ENCODE results near the gene SEMA3E. TPM values are rescaled to one million over a fixed set of nuclear protein-coding genes. Genes with fewer than 3 reads are reported as not detected.

SEMA3E gene
- total RNA-seq, 2 donors from 2014 or later: 339 to 438 TPM

- no peak for TF ChIP-seq CTCF (conservative IDR thresholded peaks at IDR 0.05)
- peaks cover 4% of the 10 kb centered on the region for H3K4me1 Mint-ChIP-seq
- peaks cover 67% of the 10 kb centered on the region for H3K9me3 Mint-ChIP-seq
- H3K9ac ChIP-seq (ENCODE audit: extremely low read depth, low read length, poor library complexity, severe bottlenecking): no peak overlapping the region
- WGBS, 2 experiments (ENCODE audit: insufficient coverage in 1 of 2, insufficient read length in 1 of 2): 61 to 81% methylated on average over 2 to 12 of the region's 12 CpGs
- H3K27ac Mint-ChIP-seq: peak overlapping the region; percentile 69
- H3K36me3 ChIP-seq (ENCODE audit: control insufficient read depth, insufficient read depth, low read length): peaks cover 68% of the 10 kb centered on the region
- H3K27me3 ChIP-seq (ENCODE audit: control insufficient read depth, insufficient read depth, low read length, poor library complexity, severe bottlenecking): no peaks in the 10 kb centered on the region
- no peak overlapping the region for H3K27ac ChIP-seq (ENCODE audit: low read depth, low read length)
- H3K36me3 Mint-ChIP-seq (ENCODE audit: low read depth): peaks cover 89% of the 10 kb centered on the region
- peaks cover 89% of the 10 kb centered on the region for H3K9me3 ChIP-seq (ENCODE audit: control insufficient read depth, low read length)
- H3K4me1 ChIP-seq (ENCODE audit: control insufficient read depth, insufficient read depth, low read length): no peaks in the 10 kb centered on the region
- H3K27me3 Mint-ChIP-seq (ENCODE audit: insufficient read depth): no peaks in the 10 kb centered on the region
- DNase-seq: peak; percentile 74
- H3K4me3 Mint-ChIP-seq: no peak overlapping the region
- H3K4me3 ChIP-seq (ENCODE audit: low read length): peak overlapping the region; percentile 0
Measured at GRCh38 chr7:83629117-83629880, 19.6 kb downstream of the SEMA3E start.

GRCh38 chr7:83617858-83618257 lies 31.1 kb downstream of the SEMA3E start:
- Mint-ChIP-seq H3K4me3 (no peak overlapping the region), H3K36me3 (ENCODE audit: low read depth) (peaks cover 17% of the 10 kb centered on the region), H3K27ac (no peak overlapping the region)

GRCh38 chr7:83614112-83614511 lies 34.8 kb downstream of the SEMA3E start:
- Mint-ChIP-seq H3K4me1 (peaks cover 13% of the 10 kb centered on the region), H3K27ac (no peak overlapping the region), H3K27me3 (ENCODE audit: insufficient read depth) (no peaks in the 10 kb centered on the region), H3K4me3 (no peak overlapping the region), H3K36me3 (ENCODE audit: low read depth) (peaks cover 7% of the 10 kb centered on the region), H3K9me3 (no peaks in the 10 kb centered on the region)
- no peak for TF ChIP-seq CTCF (conservative IDR thresholded peaks at IDR 0.05)
- H3K4me1 ChIP-seq (ENCODE audit: control insufficient read depth, insufficient read depth, low read length): no peaks in the 10 kb centered on the region
- no peak for DNase-seq
- H3K36me3 ChIP-seq (ENCODE audit: control insufficient read depth, insufficient read depth, low read length): peaks cover 22% of the 10 kb centered on the region
- H3K4me3 ChIP-seq (ENCODE audit: low read length): no peak overlapping the region
- 93 to 100% methylated on average over 1 to 3 of the region's 3 CpGs for WGBS, 2 experiments (ENCODE audit: insufficient coverage in 1 of 2, insufficient read length in 1 of 2)
- H3K27ac ChIP-seq (ENCODE audit: low read depth, low read length): no peak overlapping the region
- no peak overlapping the region for H3K9ac ChIP-seq (ENCODE audit: extremely low read depth, low read length, poor library complexity, severe bottlenecking)
- no peaks in the 10 kb centered on the region for H3K9me3 ChIP-seq (ENCODE audit: control insufficient read depth, low read length)
- no peaks in the 10 kb centered on the region for H3K27me3 ChIP-seq (ENCODE audit: control insufficient read depth, insufficient read depth, low read length, poor library complexity, severe bottlenecking)

More at GRCh38 chr7:83617858-83618257, 31.1 kb downstream of the SEMA3E start:
- TF ChIP-seq CTCF (conservative IDR thresholded peaks at IDR 0.05): no peak
- Histone ChIP-seq H3K27me3 (ENCODE audit: control insufficient read depth, insufficient read depth, low read length, poor library complexity, severe bottlenecking) (no peaks in the 10 kb centered on the region), H3K4me3 (ENCODE audit: low read length) (no peak overlapping the region), H3K9ac (ENCODE audit: extremely low read depth, low read length, poor library complexity, severe bottlenecking) (no peak overlapping the region), H3K4me1 (ENCODE audit: control insufficient read depth, insufficient read depth, low read length) (no peaks in the 10 kb centered on the region), H3K36me3 (ENCODE audit: control insufficient read depth, insufficient read depth, low read length) (peaks cover 18% of the 10 kb centered on the region), H3K9me3 (ENCODE audit: control insufficient read depth, low read length) (no peaks in the 10 kb centered on the region), H3K27ac (ENCODE audit: low read depth, low read length) (no peak overlapping the region)
- H3K9me3 Mint-ChIP-seq: peaks cover 4% of the 10 kb centered on the region
- H3K4me1 Mint-ChIP-seq: peaks cover 7% of the 10 kb centered on the region
- no peaks in the 10 kb centered on the region for H3K27me3 Mint-ChIP-seq (ENCODE audit: insufficient read depth)
- no peak for DNase-seq
